COLO829 (cell line): ENCODE measurements around the gene ARHGEF26.

Source experiments
- DNase-seq: peaks from one replicate; pipeline ENCODE4 v3.0.0; 2012; ENCODE audit warnings: low spot score

The ARHGEF26 gene

DNA sequence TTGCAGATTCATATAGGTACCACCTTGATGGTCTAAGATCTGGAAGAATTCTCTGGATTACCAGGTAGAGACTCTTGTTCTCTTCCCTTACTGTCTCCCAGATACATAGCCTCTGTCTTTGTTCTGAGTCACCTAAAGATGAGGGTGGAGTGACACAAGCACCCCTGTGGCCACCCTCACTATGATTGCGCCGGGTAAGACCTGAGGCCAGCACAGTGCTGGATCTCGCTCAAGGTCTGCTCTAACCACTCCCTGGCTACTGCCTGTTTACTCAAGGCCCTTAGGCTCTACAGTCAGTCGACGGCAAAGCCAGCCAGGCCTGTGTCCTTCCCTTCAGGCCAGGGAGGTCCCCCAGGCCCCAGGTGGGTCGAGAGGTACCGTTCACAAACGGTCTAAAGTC is 88.3 kb downstream of the ARHGEF26 start:
- no peak for DNase-seq

DNA sequence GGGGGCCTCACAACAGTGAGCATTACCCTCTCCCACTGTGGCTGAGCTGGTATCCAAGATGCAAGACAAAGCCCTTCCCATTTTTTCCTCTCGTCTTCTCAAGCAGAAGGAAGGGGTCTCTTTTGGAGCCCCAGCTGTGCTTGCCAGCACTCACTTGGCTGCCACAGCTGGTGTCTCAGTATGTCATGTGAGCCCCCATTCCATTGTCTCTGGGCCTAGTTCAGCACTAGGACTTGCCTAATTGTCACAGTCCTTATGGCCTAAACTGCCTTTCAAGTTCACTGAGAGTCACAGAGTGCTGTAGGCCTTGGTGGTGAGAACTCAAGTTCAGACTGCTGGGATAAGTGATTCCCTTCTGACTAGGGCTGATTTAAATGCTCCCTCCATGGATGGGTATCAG is 89.8 kb downstream of the ARHGEF26 start:
- no peak for DNase-seq

DNA sequence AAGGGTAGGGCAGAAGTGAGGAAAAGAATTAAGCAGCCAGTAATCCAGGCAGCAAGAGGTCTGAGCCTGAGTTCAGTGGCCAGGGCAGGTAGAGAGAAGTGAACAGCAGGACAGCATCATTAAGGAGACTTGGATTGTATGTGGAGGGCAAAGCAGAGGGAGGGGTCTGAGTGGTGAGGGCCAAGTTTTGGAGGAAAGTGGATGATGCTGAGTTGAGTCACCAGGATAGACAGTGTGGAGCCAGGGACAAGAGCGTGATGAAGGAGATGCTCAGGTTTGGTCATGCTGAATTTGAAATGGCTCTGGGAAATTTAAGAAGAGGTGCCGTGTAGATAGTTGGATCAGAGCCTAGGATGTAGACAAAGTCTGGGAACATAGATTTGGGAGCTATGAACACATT is 93.1 kb downstream of the ARHGEF26 start:
- no peak for DNase-seq

DNA sequence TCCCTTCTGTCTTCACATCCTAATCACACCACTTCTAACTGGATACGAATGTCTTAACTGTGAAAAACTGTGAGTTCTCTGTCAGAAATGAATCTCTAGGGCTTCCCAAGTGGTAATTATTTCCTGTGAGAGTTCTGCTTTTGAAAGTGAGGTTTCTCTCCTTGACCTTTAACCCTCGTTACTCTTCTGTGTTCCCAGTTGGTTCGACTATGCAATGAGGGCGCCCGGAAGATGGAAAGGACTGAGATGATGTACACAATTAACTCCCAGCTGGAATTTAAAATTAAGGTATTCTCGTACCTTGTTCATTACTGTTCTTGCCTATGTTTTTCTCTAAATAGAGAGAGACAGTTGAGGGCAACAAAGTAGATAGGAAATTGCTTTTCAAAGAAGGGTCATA is 96.5 kb downstream of the ARHGEF26 start:
- no peak for DNase-seq

DNA sequence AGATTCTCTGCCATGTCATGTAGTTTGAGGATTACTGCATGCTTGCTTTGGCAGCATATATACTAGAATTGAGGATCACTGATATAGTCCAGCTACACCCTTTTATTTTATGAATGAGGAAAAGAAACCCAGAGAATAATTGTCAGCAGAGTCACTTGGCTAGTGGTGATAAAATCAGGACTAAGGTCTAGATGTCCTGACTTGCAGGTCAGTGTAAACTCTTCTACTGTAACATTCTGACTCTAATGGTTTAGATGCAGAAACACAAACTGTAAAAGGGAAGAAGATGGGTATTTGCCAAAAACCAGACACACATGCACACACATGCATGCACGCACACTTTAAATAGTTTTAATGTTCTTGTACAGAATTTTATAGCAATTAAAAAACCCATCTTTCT is 97.5 kb downstream of the ARHGEF26 start:
- DNase-seq, result no peak

DNA sequence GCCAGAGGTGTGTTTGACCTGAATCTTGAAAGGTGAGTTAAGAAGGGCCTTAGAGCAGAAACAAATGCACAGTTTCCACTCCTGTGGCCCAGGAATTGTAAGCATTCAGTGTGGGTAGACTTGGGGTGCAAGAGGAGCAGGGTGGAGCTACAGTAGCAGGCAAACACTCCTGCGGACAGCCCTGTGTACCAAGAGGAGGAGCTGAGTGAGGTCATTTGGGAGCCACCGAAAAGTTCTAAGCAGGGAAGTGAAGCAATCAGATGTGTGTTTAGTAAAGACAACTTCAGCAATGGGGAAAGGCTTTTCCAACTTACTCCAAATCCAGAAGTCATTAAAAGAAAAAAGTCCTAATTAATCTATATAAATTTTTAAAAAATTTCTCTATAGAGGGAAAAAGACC is 99.3 kb downstream of the ARHGEF26 start:
- no peak for DNase-seq

DNA sequence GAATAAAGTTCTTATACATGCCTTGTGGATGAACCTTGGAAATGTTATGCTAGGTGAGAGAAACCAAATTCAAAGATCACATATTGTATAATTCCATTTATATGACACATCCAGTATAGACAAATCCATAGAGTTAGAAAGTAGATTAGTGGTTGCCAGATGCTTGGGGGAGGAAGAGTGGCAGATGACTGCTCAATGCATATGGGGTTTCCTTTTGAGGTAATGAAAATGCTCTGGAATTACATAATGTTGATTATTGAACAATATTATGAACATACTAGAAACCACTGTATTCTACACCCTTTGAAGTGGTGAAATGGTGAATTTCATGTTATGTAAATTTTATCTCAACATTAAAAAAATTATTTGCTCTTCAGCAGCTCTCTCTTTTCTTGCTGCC is 102.3 kb downstream of the ARHGEF26 start:
- no peak for DNase-seq

DNA sequence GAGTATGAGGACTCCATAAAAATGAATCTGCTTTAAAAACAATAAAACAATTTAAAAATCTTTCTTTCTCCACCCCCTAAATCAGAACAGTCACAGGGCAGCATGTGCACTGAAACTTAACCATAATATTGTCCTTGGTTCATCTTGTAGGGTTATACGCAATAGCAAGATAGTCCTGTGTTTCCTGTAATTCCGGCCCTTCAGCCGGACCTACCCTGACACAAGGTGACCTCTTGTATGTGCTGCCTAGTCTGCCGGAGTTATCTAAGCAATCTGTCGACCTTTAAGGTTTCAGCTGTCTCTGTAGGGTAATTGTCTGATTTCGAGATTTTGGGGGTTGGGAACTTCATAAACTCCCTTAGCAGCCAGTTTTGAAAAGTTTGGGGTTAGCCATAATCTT is 103.2 kb downstream of the ARHGEF26 start:
- DNase-seq, result no peak

DNA sequence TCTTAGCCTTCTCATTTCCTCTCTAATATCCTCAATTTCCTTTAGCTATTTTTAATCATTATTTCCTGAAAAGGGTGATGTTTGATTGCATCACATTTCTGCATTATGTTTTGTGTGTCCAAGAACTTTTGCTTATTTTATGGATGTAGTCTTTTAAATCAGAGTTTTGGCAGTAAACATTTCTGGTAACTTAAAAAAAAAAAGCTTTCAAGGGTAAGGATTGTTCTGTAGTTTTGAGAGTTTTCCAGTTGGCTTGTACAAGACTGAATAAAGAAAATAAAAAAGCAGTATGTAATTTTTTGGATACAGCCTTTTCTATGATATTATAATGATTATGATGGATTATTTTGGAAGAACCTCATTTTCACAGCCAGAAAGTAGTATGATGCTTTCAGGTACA is 103.7 kb downstream of the ARHGEF26 start:
- DNase-seq, result no peak

DNA sequence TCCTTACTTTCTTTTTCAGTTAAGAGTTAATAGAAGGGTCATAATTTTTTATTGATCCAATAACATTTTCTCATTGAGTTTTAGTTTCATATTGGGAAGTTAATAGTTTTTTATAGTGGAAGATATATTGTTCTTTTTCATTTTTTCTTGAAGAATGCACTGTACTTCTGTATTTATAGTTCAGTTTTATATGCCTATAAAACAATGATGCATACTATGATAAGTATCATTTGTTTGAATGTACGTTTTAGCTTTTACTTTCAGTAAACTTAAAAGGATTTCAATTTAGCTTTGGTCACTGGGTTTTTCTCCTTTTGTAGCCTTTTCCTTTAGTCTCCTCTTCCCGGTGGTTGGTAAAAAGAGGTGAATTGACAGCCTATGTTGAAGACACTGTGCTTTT is 104.3 kb downstream of the ARHGEF26 start:
- DNase-seq, result no peak

DNA sequence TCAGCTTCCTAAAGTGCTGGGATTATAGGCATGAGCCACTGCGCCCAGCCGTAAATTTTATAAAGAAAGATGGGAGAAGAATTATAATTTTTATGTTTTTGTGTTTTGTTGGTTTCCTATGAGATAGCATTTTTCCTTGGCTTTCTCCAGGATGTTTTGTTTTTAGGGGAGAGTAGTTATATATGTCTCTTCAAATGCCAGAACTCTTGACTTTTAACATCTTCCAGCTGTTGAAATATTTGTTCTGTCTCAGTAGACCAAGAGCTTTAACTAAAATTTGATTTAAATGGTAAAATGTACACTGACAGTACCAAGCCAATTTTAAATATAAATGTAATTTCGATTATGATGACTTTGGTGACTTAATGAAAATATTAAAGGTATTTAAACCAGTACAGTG is 106.3 kb downstream of the ARHGEF26 start:
- DNase-seq, result no peak

DNA sequence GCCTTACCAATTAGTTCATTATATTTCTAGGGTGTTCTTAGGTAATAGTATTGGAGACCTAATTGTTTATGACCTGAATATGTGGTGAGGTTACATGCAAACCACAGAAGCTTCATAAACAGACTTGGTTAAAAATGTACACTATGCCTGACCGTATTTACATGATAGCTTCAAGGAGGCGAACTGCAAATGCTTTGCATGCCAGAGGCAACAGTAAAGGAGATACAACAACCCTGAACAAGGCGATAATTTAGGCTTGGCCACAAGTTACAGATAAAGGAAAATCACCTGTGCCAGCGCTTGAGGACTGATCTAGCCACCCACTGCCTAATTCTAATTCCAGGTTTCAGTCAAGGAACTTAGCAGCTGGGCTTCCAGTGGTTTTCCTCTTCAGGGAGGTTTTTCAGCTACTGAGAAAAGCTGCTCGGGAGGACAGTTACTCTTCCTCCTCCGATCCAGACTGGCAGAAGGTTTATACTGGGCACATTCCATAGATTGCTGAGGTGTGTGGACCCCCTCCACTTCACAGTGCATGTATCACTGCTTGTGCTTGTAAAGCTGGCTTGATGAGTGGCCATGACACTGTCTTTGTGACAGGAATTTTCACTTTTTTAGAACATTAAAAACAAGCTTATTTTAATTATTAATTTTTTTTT is 107.5 kb downstream of the ARHGEF26 start:
- no peak for DNase-seq

DNA sequence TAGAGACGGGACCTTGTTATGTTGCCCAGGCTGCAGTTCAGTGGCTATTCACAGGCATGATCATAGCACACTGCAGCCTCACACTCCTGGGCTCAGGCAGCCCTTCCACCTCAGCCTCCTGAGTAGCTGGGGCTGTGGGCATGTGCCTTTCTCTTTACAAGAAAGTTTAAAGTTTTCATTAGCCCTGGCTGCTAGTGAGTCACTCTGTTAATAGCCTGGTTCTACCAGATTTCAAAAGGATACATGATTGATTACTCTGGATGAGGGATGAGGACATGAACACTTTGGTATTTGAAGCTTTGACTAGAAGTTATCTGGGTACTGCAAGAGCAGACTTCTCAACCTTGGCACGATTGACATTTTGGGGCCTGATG is 108.0 kb downstream of the ARHGEF26 start:
- no peak for DNase-seq

DNA sequence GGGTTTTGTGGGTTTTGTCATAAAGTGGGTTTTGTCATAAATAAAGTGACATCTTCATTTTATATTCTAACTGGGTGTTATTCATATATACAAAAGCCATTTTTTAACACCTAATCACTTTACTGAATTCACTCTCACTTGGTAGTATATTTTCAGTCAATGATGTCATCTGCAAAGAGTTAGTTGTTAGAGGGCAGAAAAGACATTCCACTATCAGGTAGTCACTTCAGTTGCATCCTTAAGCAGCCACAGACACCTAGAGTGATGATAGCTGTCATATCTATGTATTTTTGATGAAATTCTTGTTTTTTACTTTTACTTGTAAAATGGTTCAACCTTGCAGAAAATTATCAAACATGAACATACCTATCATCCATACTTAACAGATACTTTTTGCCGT is 114.1 kb downstream of the ARHGEF26 start:
- no peak for DNase-seq

DNA sequence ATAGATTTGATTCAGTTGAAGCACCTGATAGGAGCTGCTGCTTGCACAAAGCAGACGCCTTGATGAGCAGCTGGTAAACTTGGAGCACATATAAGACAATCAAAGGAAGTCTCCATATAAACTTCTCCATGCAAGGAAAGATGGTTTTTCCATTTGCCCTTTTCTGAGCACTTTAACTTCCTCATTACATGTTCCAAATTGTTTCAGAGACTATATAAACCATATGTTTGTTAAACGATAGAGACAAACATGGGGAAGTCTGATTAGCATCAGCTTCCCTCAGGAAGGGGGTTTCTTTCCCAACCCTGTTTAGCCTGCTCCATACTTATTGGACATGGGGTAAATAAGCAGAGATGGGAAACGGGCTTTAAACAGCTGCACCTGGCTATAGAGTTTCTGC is 115.1 kb downstream of the ARHGEF26 start:
- no peak for DNase-seq

DNA sequence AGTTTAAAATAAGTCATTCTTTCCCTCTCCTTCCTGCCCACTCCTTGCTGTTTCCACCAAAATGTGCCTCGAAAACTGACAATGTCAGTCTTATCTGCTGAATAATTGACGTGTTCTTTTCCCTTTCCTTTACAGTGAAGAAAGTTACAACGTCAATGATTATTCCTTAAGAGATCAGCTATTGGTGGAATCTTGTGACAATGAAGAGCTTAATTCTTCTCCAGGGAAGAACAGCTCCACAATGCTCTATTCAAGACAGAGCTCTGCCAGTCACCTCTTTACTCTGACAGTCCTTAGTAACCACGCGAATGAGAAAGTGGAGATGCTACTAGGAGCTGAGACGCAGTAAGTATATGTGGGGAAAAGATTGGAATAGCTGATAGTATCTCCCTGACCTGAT is 119.0 kb downstream of the ARHGEF26 start:
- DNase-seq, result peak; percentile 88

DNA sequence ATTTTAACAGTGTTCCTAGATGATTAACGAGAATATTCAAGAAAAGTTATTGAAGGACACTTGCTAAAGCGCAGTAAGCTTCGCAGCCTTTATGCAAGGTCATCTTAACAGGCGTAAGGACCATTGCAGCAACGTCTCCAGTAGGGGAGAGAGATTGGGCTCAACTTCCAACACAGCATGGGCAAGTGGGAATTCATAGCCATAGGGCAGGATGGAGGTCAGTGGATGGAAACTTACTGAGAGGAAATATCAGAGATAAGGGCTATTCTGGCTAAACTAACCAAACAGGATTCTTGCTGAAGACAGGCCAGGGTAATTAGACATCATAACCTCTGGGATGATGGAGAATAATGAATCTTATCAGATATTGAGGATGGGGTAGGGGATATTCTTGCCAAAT is 120.3 kb downstream of the ARHGEF26 start:
- no peak for DNase-seq

DNA sequence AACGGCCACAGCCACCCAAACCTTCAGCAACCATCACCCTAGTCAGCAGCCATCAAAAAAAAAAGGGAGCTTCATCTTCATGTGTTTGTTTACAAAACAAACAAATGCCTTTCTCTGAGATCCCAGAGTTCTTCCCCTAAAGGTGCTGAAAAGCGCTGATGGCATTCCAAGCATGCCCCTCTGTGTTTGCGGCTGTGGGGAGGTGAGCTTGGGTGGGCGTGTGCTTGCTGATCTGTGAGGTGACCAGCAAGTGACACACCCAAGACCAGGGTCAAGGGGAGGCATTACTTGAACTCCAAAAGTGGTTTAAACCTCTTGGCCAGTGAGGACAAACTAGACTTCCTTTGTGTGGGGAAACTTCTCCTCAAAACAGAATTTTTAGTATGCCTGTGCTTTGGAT is 121.6 kb downstream of the ARHGEF26 start:
- no peak for DNase-seq

DNA sequence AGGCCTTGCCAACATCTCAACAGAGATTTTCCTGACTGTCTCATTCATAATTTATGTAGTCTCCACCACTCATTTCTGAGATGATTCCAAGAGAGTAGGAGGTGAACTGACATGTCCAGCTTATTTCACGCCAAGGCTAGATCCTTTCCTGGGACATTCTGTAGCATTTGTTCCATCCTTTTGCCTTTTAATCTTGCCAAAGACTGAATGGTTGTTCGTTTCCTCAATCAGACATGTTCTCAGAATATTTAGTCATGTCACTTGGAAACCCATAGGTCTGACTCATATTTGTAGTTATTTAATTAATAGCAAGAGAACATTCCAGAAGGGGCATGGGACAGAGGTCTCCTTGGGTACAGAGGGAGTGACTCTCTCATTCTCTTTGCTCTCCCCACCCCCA is 122.2 kb downstream of the ARHGEF26 start:
- peak; percentile 63 for DNase-seq

DNA sequence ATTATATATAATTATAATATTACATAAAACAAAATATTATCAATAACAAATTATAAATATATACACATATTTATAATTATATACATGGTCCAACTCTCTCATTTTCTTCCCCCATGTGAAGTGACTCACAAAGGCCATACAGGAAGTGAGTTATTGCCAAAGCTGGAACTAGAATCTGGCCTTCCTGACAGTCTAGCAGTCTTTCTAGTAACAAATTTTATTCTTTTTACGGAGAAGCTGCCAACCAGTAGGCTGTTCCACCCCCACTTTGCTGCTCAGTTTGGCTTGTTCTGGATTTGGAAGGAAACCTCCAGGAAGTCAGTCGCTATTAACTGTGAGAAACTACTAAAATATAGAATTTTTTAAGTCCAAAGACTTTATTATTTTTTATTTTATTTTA is 123.5 kb downstream of the ARHGEF26 start:
- DNase-seq, result no peak

DNA sequence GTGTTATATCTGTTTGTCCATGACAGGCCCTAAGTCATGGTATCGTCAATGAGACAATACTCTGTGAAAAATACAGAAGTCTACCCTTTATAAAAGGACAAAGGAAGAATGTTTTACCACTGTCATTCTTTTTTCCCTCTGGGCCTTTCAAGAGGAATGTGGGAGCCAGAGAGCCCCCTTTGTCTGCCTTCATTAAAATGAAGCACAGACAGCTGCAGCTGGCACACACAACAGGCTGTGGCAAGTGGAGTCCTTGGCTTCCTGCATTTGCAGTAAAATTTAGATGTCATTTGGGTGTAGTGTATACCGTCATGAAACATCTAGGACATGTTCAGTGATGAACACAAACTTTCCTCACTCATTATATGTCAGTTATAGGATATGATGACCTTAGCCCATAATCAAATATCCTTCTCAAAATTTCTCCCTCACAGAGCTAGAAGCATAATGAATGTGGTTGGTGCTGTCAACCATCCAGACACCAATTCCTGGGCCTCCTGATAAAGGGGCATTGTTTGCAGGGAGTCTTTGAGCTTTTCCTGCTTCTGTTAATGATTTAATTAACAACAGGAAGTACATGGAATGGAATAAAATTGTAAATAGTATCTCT is 126.7 kb downstream of the ARHGEF26 start:
- DNase-seq, result no peak

DNA sequence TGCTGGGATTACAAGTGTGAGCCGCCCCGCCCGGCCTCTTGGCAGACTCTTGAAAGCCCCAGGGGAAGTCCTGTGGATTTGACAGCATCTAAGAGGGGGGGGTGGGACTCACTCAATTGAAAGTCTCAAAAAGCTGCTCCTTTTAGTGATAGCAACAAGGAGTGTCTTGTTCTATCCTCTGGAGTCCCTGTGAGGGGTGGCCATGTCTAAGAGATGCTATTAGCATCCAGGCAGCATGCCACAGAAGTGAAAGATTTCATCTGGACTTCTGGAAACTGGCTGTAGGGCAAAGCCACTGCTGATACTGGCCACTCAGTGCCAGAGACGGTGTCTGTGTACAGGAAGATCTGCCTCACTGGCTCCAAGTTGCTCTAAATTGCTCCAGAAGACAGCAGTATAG is 129.1 kb downstream of the ARHGEF26 start:
- no peak for DNase-seq

DNA sequence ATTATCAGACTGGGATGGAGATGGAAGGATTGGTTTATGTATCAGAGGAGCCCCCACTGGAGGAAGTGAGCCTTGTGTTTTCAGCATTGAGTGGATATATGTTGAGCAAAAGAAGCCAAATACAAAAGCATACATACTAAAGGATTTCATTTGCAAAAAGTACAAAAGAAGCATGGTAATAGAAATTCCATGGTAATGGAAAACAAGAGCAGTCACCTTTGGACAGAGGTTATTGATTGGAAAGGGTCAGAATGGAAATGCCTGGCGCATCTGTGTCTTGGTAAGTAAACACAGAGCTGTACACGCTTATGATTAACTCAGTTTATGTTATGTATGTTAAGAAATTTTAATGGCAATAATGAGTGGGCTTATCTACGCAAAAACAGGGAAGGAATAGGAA is 130.4 kb downstream of the ARHGEF26 start:
- DNase-seq, result no peak
